ENCODE data around the gene EFHB. TPM values are rescaled to one million over a fixed set of nuclear protein-coding genes. Genes with fewer than 3 reads are reported as not detected.

Gene EFHB
- total and polyA plus RNA-seq, 2 of the 13 experiments (the other 11 are each of a cell fraction or from before 2014, with no cell fraction given): 0.15 to 0.42 TPM

- TF ChIP-seq NRL (CRISPR knock-in tag; IDR thresholded peaks at IDR 0.05; ENCODE audit: borderline replicate concordance) (no peak), ZNF275 (CRISPR knock-in tag; IDR thresholded peaks at IDR 0.05; ENCODE audit: borderline replicate concordance) (no peak), TOPORS (CRISPR knock-in tag; IDR thresholded peaks at IDR 0.05) (no peak), SKIL (CRISPR knock-in tag; IDR thresholded peaks at IDR 0.05; ENCODE audit: borderline replicate concordance) (0 out of 2 replicates have a peak, but pooled peaks have one; percentile 33), ISX (CRISPR knock-in tag; conservative IDR thresholded peaks at IDR 0.05) (no peak), ZNF224 (CRISPR knock-in tag; IDR thresholded peaks at IDR 0.05) (no peak), KLF15 (CRISPR knock-in tag; IDR thresholded peaks at IDR 0.05; ENCODE audit: borderline replicate concordance) (no peak), PLRG1 (conservative IDR thresholded peaks at IDR 0.05) (no peak), ZNF770 (CRISPR knock-in tag; IDR thresholded peaks at IDR 0.05) (no peak), CHCHD3 (CRISPR knock-in tag; IDR thresholded peaks at IDR 0.05) (no peak), SMYD3 (CRISPR knock-in tag; IDR thresholded peaks at IDR 0.05) (no peak), ZC3H13 (CRISPR knock-in tag; IDR thresholded peaks at IDR 0.05) (peak; percentile 71; the same call in 1 of the 2 replicates), IRF1 (CRISPR knock-in tag; IDR thresholded peaks at IDR 0.05; ENCODE audit: low read depth) (no peak), ZFP41 (CRISPR knock-in tag; IDR thresholded peaks at IDR 0.05; ENCODE audit: borderline replicate concordance) (no peak), ZNF574 (CRISPR knock-in tag; IDR thresholded peaks at IDR 0.05) (peak; percentile 77), AHR (CRISPR knock-in tag; IDR thresholded peaks at IDR 0.05) (no peak)
These were observed 13.0 kb upstream of the EFHB start, which contains the start of gene RAB5A (continued) for GRCh38 chr3:19946832-19947548.

Measured in HepG2 (cell line).